Measurements from ENCODE around the gene PIK3C3.
"Not testable (repeated sequence)": the region's sequence is repeated elsewhere in the genome, so short reads cannot be mapped to it uniquely, and the experiment has no call there.

PIK3C3 gene

GRCh38 chr18:41966943-41967342, 11.9 kb downstream of the PIK3C3 start:
- no peak for DNase-seq

GRCh38 chr18:41967680-41968079, 12.6 kb downstream of the PIK3C3 start:
- DNase-seq = no peak

GRCh38 chr18:41969881-41970280, 14.8 kb downstream of the PIK3C3 start:
- DNase-seq = no peak

GRCh38 chr18:41972067-41972925, 17.3 kb downstream of the PIK3C3 start:
- no peak for DNase-seq

GRCh38 chr18:41973983-41974382, 18.9 kb downstream of the PIK3C3 start:
- no peak for DNase-seq

- DNase-seq = no peak
These were observed 19.8 kb downstream of the PIK3C3 start for GRCh38 chr18:41974796-41975201.

GRCh38 chr18:41975284-41975683, 20.2 kb downstream of the PIK3C3 start:
- DNase-seq = no peak

GRCh38 chr18:41977233-41977632, 22.2 kb downstream of the PIK3C3 start:
- DNase-seq = no peak

- no peak for DNase-seq
These were observed 28.1 kb downstream of the PIK3C3 start for GRCh38 chr18:41982942-41983660.

- no peak for DNase-seq
These were observed 30.9 kb downstream of the PIK3C3 start for GRCh38 chr18:41985914-41986313.

- no peak for DNase-seq
These were observed 34.5 kb downstream of the PIK3C3 start for GRCh38 chr18:41989508-41989907.

GRCh38 chr18:41992066-41992465, 37.0 kb downstream of the PIK3C3 start:
- no peak for DNase-seq

GRCh38 chr18:41992703-41993102, 37.7 kb downstream of the PIK3C3 start:
- no peak for DNase-seq

GRCh38 chr18:41993151-41993550, 38.1 kb downstream of the PIK3C3 start:
- no peak for DNase-seq

GRCh38 chr18:41996020-41996419, 41.0 kb downstream of the PIK3C3 start:
- DNase-seq = no peak

GRCh38 chr18:41999751-42000150, 44.7 kb downstream of the PIK3C3 start:
- DNase-seq = no peak

- DNase-seq = no peak
These were observed 46.8 kb downstream of the PIK3C3 start for GRCh38 chr18:42001801-42002200.

GRCh38 chr18:42004653-42005052, 49.6 kb downstream of the PIK3C3 start:
- no peak for DNase-seq

- no peak for DNase-seq
These were observed 50.7 kb downstream of the PIK3C3 start for GRCh38 chr18:42005782-42006181.

- not testable (repeated sequence) for DNase-seq
These were observed 54.4 kb downstream of the PIK3C3 start for GRCh38 chr18:42009457-42009856.

GRCh38 chr18:42011053-42011452, 56.0 kb downstream of the PIK3C3 start:
- DNase-seq = no peak

- DNase-seq = no peak
These were observed 63.8 kb downstream of the PIK3C3 start for GRCh38 chr18:42018831-42019230.

- no peak for DNase-seq
These were observed 69.1 kb downstream of the PIK3C3 start for GRCh38 chr18:42024131-42024530.

- no peak for DNase-seq
These were observed 70.5 kb downstream of the PIK3C3 start for GRCh38 chr18:42025491-42025890.

Measured in SIG-M5 (cell line).